ENCODE measurements around the gene RASGRF2.

- TF ChIP-seq CTCF (IDR thresholded peaks at IDR 0.05): no peak
- no peak for TF ChIP-seq POLR2A (IDR thresholded peaks at IDR 0.05)
These were observed 289.1 kb downstream of the RASGRF2 start for GRCh38 chr5:81249240-81249639.

All from uterus (tissue), 2 donors.